Measurements from ENCODE around the gene PRKAB1.
"Not testable (repeated sequence)": the region's sequence is repeated elsewhere in the genome, so short reads cannot be mapped to it uniquely, and the experiment has no call there.

Gene PRKAB1

GRCh38 chr12:119684711-119685369, 16.9 kb downstream of the PRKAB1 start:
- DNase-seq (ENCODE audit: low spot score): no peak

DNA sequence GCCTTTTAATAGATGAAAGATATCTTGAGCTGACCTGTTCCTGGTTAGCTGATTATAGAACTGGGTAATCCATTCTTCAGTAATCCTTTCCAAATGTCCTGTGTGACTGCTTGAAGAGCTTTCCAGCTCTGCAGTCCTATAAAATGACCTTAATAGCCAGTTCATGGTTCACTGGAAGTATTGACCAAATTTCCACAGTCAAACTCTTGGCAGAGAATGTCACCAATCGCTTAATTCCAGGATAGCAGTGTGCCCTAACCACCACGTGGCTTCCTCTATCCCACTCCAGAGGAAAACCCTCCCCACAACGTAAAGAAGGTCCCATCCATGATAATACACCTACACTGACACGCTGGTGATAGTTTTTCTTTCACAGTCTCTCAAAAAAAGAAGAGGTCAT, 17.4 kb downstream of the PRKAB1 start:
- no peak for DNase-seq (ENCODE audit: low spot score)

- no peak for DNase-seq (ENCODE audit: low spot score)
These were observed 18.4 kb downstream of the PRKAB1 start for GRCh38 chr12:119686355-119686754.

GRCh38 chr12:119686776-119687175, 18.8 kb downstream of the PRKAB1 start:
- DNase-seq (ENCODE audit: low spot score): no peak

GRCh38 chr12:119687406-119687805, 19.5 kb downstream of the PRKAB1 start:
- no peak for DNase-seq (ENCODE audit: low spot score)

DNA sequence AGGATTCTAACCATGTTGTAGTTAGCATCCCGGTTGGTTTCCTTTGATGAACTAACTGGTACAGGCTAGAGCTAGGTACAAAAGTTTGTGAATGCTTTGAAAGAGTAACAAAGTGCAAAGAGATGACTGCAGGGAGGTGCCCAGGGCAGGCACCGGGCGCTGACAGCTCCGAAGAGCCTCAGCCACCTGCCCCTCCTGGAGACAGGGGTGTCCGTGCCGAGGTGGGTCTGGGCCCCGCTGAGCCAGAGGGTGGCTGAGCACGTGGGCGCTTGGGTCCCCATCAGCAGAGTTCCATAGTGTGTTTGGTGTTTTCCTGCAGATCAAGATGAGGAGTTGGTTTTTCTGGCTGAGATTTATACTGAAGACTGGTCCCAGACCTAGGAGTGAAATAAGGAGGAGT, 19.9 kb downstream of the PRKAB1 start:
- DNase-seq (ENCODE audit: low spot score): no peak

GRCh38 chr12:119689935-119690500, 22.1 kb downstream of the PRKAB1 start:
- no peak for DNase-seq (ENCODE audit: low spot score)

DNA sequence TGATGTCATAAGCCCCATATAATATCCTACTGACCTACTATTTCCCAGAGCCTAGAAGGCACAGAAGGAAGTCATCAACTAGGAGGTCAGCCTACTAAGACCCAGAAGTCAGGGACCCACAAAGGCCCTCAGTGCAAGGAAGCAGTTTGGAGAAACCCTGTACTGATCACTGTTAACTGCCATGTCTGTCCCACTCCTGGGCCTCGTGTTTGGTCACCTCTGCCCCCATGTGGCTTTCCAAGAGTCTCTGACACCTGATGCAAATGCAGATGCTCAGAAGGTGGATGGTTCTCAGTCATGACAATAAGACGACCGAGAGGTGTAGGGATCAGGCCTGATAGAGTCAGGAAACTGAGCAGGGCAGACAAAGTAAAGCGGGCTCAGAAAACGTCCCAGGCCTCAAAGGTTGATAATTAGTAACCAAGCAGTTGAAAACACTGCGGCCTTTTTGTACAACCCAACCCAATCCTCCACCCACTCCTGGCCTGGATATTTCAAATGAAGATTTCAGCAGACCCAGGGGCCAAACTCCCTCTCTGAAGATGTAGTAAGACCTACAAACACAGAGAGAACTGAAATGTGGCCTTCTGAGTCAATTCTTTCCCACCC, 23.4 kb downstream of the PRKAB1 start:
- no peak for DNase-seq (ENCODE audit: low spot score)

DNA sequence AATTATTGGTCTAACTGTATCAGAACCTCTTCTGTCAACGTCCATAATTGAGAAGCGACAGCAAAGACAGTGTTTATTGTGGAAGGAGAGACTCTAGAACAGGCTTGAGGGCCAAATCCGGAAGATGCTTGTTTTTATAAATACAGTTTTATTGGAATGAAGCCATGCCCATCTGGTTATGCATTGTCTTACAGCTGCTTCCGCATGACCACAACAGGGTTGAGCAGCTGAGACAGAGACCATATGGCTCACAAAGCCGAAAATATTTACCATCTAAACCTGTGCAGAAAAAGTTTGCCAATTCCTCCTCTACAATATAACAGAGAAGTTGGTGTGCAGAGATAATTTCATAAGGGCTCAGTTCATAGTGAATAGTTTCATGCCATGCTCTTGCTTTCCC, 24.5 kb downstream of the PRKAB1 start:
- no peak for DNase-seq (ENCODE audit: low spot score)

- no peak for DNase-seq (ENCODE audit: low spot score)
These were observed 25.1 kb downstream of the PRKAB1 start for GRCh38 chr12:119692997-119693396.

DNA sequence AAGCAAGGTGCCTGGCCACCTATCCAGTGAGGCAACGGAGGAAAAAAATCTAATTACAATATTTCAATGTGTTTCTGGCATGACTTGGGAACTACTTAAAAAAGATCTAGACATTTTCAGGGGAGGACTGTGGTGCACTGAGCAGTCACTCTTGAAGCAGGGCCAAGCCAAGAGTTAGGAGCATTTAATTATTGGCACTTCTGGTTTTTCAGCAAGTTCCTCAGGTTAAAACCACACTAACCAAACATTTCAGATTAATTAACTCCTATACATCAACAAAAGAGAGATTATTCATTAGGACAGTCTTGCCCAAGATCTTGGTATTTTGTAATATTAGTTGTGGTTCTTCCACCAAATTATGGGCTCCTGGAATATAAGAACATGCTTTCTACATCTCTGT, 25.6 kb downstream of the PRKAB1 start:
- no peak for DNase-seq (ENCODE audit: low spot score)

DNA sequence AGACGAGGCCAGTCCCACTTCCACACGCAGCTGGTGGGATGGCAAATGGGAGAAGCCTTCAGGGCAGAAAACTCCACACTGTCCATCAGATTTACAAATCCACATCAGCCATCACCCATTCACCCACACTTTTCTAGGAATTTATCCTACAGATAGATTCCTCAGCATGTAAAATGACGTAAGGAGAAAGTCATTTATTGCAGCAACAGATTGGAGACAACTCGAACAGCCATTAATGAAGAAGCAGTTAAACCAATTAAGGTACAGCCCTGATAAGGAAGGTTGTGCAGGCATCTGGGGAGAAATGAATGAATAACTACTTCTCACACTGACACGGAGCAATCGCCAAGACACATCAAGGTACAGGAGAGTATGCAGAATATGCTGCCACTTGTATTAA, 26.2 kb downstream of the PRKAB1 start:
- no peak for DNase-seq (ENCODE audit: low spot score)

- no peak for DNase-seq (ENCODE audit: low spot score)
These were observed 27.1 kb downstream of the PRKAB1 start for GRCh38 chr12:119695034-119695433.

DNA sequence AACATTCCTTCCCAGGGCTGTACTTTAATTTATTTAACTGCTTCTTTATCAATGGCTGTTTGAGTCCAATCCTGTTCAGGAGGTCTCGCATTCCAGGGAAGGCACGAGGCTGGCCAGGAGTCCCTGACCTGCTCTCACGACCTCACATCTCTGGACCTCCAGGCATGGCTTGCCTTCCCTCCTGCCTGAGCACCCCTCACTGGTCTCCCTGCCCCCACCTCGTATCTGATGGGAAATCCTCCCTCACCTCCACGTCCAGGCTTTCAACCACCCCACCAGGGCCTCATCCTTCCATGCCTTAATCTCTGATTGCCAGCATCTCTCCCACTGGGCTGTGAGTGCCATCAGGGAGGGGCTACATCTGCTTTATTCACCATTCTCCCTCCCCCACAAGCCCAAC, 29.0 kb downstream of the PRKAB1 start:
- DNase-seq (ENCODE audit: low spot score): no peak

- no peak for DNase-seq (ENCODE audit: low spot score)
These were observed 31.3 kb downstream of the PRKAB1 start for GRCh38 chr12:119699199-119699760.

DNA sequence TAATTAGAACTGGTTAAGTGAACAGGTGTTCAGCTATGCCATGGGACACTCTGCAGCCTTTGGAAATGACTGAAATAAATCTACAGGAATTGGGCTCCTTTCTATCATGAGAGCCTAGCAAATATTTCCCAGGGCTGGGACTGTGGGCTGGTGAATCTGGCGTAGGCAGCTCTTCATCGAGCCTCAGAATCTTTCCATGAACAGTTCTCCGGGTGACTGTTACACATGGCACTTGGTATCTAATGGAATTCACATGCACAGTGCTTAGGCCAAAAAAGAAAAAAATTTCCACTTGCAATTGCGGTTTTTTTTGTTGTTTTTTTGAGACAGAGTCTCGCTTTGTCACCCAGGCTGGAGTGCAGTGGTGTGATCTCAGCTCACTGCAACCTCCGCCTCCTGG, 32.1 kb downstream of the PRKAB1 start:
- DNase-seq (ENCODE audit: low spot score): no peak

GRCh38 chr12:119704065-119704747, 36.3 kb downstream of the PRKAB1 start:
- DNase-seq (ENCODE audit: low spot score): no peak

DNA sequence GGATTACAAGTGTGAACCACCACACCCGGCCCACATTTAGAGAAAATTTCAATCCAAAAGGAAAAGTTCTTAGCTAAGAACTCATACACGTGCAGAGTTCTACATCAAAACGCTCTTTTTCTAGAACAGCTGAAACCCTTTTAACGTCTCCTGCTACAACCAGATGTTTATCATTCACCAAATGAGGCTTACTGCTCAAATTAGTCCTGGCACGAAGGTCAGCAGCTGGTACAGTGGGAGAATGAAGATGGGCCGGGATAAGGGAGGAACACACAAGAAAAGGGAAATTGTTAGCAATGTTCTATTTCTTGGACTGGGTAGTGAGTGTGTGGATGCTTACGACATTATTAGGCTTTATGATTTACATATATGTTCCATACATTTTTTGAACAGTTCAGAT, 37.2 kb downstream of the PRKAB1 start:
- no peak for DNase-seq (ENCODE audit: low spot score)

DNA sequence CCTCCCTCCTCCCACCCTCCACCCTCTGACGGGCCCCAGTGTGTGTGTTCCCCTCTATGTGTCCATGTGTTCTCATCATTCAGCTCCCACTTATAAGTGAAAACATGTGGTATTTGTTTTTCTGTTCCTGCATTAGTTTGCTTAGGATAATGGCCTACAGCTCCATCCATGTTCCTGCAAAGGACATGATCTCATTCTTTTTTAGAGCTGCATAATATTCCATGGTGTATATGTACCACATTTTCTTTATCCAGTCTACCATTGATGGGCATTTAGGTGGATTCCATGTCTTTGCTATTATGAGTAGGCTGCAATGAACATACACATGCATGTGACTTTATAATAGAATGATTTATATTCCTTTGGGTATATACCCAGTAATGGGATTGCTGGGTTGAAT, 38.5 kb downstream of the PRKAB1 start:
- DNase-seq (ENCODE audit: low spot score): not testable (repeated sequence)

DNA sequence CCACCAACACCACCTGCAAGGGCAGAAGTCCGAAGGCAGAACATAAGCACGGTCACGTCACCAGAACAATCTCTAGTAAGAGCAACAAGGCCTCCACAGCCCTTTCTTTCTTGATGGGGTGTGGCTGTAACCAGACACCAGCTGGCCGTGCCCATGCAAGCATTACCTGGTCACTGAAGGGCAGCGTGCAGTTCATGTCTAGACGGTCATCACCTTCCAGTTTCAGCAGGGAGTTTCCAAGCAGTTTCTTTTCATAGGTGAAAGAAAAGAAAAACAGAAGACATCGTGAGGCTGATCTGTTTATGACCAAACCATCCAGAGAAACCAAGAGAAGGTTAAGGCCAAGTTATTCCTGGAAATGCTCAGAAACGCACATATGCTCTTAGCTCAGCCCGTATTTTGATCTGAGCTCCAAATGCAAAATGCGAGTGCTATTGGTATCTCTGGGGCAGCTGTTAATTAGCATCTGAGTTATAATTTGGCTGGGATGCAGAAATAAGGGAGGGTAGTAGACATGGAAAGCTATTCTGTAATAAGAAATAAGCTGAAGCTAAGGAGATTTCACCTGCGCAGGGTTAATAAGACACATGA, 42.5 kb downstream of the PRKAB1 start:
- DNase-seq (ENCODE audit: low spot score): no peak

GRCh38 chr12:119710965-119711551, 43.1 kb downstream of the PRKAB1 start:
- no peak for DNase-seq (ENCODE audit: low spot score)

GRCh38 chr12:119711693-119712092, 43.8 kb downstream of the PRKAB1 start:
- DNase-seq (ENCODE audit: low spot score): no peak
